AG20443 (cell line): Measurements from ENCODE around the gene ZNF516.

ENCODE experiments used
- DNase-seq: peaks from one replicate; pipeline ENCODE4 v3.0.0; 2012; ENCODE audit warnings: low spot score, mixed read lengths

The ZNF516 gene

GRCh38 chr18:76506974-76507764, 12.1 kb upstream of the ZNF516 start:
- DNase-seq: no peak

GRCh38 chr18:76506395-76506794, 11.4 kb upstream of the ZNF516 start:
- no peak for DNase-seq

DNA sequence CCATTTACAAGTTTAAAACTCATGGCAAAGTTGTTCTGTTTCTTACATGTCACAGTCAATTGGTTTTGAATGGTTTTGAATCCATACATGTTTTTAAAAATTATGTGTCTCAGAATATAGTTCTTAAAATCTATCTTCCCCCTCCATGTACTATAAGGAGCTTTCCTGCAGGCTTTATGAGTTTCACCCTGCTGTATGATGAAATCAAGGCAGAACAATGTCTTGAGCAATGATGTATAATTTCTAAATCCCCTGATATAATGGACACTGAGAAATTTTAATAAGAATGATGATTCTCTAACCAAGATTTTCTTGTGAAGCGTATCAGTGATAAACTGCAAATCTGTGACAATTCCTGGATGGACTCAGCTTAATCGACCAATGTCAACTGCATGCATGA, 10.6 kb upstream of the ZNF516 start:
- DNase-seq: no peak

DNA sequence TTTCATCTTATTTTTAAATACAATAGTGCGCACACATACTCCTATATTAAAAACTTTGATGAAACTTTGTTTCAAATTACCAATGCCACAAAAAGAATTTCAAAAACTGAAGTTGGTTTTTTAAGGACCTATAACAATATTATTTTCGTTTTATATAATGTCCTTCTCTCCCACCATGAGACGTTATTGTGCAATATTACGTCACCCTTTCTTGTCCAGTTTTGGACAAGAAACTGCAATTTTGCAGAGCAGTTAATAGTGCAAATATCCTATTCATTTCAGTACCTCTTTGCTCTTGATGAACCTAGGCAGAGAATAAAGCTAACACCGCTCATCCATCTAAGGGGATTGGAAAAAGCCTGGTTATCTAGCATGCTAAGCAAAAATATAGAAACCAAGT, 9.7 kb upstream of the ZNF516 start:
- DNase-seq: no peak

DNA sequence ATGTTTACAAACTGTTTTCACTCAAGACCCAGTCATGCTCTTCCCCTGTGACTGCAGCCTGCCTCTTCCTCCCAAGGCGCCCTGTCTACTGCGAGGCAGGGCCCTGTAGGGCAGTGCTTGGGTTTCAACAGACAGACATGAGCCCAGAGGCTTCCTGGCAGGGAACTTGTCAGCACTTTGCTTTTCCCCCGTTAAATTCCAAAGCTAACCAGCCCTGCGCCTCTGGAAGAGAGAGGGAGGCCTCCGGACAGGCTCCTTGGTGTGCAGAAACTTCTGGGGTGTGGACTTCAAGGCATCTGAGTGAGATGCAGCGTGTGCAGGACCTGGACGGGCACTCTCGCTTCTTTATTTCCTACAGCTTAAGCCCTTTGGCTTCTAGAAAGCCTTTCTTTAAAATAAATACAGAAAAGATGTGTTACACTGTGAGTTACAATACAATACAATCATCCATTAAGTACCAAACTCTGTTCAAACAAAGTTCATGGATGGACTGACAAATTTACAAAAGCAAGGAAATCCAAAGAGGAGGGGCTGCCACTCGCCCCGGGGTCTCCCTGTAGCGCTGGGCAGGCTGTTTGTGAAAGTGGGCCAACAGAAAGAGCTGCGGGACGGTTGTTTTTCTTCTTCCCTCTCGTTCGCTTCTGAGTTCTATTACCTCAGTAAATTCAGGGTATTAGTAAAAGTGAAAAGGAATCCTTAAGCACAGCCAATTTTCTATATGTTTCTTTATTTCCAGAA, 8.8 kb upstream of the ZNF516 start:
- DNase-seq: no peak

DNA sequence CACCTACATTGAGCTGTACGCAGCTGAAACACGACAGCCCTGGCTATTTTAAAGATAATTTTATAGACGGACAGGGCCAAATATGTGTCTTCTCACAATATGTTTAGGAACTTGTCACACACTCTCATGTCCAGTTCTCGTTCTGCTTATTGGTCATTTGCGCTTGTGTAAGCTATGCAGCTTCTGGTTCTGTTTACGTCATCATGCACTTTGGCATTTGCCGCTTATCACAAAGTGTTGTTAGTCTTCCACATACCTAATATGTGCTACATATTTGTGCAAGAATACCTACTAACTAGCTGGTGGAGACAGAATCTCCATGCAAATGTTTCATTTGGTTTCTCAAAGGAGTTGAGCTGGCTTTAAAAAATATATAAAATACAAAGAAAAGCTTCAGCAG, 7.5 kb upstream of the ZNF516 start:
- DNase-seq: no peak

DNA sequence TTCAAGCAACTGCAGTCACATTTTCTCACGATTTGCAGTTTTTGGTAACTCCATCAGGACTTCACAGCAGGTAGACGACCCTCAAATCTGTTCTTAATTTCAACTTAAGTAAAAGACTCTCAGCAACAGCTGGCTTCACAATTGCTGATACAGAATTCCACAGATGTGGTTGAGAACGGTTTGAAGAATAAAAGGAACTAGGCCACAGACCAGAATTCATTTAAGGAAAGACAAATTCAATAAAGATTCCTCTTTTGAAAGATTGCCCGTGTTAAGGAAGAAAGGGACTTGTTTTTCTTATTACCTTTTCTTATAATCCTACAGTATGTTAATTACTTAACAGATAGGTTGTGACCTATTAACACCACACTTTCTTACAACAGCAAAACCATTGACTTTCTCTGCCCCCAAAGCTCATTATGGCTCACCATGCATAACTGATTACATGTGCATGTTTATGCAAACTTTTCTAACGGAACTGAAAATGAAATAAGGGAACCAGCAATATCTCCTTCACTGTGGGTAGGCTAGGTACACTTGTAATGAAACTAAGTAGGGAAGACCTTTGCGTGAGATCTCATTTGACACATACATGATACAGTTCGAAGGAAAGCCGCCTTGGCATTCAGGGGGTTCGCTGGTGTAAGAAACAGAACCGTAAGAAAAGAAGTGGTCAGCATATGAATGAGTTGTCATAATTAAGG, 4.7 kb upstream of the ZNF516 start:
- DNase-seq: no peak

DNA sequence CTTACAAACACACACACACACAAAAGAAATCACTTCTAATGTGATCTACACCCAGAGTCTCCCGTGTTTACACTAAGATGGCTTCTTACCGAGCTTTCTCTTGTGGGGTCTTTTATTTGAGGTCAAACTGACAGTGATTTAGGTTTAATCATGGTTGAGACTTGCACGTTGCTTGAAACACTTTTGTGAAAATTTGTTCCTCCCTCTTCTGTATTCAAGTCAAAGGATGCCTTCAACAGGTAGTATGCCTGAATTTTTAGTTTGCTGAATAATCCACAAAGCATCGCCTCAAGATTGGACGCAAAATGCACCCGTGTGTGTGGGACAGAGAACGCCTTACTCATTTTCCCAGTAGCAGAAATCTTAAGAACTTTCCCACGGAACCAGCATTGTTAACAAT, 4.0 kb upstream of the ZNF516 start:
- DNase-seq: no peak

GRCh38 chr18:76498064-76498463, 3.0 kb upstream of the ZNF516 start:
- DNase-seq: no peak

- DNase-seq: no peak
Measured at GRCh38 chr18:76497021-76497420, 2.0 kb upstream of the ZNF516 start.

GRCh38 chr18:76496194-76496890, 1.3 kb upstream of the ZNF516 start:
- DNase-seq: peak; percentile 70

GRCh38 chr18:76495435-76496193, 572 bp upstream of the ZNF516 start:
- peak; percentile 55 for DNase-seq

GRCh38 chr18:76494231-76495005, 624 bp downstream of the ZNF516 start:
- DNase-seq: peak; percentile 48

DNA sequence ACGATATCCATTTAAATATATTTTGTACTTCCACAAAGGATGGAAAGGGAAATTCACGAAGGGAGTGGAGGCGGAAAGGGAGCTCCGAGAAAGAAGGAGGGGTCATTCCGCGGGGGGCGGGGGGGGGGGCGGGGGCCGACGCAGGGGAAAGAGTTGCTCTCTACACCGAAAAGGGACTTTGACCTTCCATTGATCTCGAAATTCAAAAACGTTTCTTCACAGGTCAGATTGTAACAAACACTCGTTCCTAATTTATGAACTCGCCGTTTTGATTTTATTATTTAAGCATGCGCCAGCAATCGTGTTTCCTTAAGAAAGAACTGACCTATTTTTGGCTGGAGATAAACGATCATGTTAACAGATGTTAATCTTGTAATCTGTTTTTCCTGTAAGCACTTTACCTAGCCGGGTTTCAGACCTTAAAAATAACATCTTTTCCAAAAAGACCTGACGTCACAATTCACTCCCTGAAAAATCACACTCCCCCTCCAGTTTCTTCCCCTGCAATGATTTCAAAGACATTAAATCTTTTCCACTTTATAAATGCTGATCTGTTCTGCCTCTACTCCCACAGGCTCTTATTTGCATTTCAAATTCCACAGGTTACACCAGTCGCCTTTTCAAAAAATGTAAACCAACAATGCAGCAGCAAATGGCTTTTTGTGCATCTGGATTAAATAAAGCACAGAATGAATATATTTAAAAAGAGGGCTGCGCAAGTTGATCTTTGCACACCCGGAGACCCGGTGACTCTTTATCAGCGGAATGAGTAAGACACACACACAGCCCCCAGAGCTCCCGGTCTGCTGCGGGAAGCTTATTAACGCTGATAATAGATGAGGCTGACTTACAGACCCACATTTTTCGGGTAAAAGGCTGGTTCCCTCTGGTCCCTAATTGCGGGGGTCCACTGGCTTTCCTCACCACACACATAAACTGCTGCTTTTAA, 1.6 kb downstream of the ZNF516 start:
- peak; percentile 70 for DNase-seq

DNA sequence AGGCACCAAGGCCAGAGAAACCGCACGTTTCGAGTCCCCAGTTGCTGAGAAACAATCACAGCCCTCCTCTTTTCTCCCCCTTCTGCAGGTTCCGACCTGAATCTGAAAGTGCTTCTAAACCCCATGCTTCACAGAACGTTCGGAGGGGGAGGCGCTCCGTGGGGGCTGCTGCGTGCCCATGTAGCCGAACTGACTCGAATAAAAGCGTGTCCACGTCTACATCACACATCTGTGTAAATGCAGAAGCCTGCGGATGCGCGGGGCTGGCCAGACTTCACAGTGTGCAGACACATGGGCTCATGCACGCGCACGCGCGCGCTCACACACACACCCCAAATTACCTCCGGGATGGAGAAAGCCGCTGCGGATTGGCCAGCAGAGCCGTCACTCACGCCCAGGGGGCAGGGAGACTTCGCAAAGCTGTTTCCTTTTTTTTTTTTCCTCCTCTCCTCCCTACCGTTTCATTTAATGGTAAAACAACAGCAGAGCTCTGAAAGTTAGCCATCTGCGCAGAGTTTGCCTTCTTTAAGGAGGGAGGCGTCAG, 2.3 kb downstream of the ZNF516 start:
- DNase-seq: peak; percentile 96

- DNase-seq: peak; percentile 33
Measured at GRCh38 chr18:76491776-76492668, 3.0 kb downstream of the ZNF516 start.

GRCh38 chr18:76491473-76491775, 3.6 kb downstream of the ZNF516 start:
- peak; percentile 86 for DNase-seq
